ENCODE data around the gene PRPF19.
"Not testable (repeated sequence)": the region's sequence is repeated elsewhere in the genome, so short reads cannot be mapped to it uniquely, and the experiment has no call there.

PRPF19 gene

DNA sequence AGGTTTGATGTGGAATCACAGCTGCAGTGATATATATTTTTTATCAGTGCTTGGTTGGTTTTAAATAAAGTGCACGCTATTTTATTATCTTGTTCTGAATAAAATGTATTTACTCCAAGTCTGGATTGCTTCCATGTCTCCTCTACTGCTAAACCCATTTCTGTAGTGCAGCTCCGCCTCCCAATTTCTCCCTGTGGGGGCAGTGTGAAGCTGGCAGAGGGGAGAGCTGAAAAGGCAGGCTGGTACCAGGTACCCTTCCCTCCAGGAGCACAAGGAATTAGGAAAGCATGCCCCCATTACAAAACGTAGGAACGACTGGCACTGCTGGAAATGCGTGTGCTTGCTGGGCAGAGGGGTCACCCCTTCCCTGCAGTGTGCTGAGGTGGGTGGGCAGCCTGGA lies 16.9 kb upstream of the PRPF19 start:
- DNase-seq: no peak

DNA sequence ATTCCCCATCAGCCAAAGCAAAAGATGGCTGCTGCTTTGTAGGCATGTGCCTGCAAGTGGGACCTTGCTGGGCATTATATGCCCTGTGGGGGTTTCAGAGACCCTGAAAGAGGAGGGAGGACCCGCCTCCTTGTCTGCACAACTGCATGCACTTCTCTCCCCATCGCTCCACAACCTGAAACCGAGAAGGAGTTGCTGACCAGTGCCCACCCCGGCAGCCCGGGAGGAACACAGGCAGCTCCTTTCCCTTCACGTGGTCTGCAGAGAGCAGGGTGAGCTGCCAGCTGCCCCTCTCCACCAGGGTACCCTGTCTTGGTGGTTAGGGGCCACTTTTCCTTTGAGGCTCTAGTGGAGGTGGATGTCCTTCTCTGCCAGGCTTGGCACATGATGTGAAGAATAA lies 16.5 kb upstream of the PRPF19 start:
- DNase-seq: no peak

DNA sequence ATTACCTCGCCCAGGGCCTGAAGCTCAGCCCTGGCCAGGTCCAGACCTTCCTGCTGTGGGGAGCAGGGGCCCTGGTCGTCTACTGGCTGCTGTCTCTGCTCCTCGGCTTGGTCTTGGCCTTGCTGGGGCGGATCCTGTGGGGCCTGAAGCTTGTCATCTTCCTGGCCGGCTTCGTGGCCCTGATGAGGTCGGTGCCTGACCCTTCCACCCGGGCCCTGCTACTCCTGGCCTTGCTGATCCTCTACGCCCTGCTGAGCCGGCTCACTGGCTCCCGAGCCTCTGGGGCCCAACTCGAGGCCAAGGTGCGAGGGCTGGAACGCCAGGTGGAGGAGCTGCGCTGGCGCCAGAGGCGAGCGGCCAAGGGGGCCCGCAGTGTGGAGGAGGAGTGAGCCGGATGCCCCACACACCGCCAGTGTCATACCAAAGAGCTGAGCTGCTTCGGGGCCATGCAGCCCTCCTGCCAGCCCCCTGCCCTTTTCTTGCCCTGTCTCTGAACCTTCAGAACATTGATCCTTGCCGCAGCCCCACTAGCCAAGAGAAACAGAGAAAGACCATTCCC lies 15.5 kb upstream of the PRPF19 start:
- DNase-seq: no peak

DNA sequence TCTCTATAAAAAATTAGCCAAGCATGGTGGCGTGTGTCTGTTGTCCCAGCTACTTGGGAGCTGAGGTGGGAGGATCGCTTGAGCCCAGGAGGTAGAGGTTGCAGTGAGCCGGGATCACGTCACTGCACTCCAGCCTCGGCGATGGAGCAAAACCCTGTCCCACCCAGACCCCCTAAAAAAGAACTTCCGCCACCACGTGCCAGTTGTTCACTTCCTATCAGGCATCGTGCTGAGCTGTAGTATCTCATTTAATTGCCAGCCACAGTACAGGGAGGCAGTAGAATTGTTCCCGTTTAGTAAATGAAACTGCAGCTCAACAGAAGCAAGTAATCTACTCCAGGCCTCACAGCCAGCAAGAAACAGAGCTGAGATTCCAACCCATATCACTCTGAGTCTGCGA lies 14.9 kb upstream of the PRPF19 start:
- DNase-seq: no peak

DNA sequence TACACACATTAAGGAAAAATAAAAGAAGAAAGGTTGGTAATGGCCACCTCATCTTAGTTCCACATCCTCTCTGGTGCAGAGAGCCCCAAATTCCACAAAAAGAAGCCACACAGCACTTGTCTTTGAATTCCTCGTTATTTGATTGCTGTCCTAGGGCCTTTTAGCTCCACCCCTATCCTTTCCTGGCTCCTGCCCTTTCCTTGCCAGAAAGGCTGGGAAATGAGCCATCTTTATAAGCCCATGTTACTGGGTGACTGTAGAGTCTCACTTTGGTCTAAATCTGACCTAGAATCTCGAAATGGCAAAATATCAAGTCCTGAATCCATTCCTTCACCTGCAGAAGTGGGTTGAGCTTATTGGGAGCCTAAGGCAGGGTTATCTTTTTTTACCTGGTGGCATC lies 13.6 kb upstream of the PRPF19 start:
- DNase-seq: no peak

DNA sequence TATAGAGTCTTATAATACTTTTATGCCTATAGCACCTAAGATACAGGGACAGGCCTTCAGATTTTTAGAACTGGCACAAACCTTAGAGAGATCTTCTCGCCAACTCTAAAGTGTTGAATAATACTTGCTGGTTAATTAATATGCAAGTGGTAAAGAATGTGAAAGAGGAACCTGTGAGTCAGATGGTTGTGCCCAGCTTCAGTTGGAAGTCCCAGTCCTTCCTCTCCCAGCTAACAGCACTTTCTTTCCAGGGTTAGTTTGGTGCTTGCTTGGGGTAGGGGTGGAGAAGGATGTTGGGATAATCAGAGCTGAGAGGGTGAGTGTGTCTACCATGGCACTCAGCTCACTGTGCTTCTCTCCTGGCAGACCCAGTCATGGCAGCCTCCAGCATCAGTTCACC lies 12.9 kb upstream of the PRPF19 start:
- DNase-seq: no peak

DNA sequence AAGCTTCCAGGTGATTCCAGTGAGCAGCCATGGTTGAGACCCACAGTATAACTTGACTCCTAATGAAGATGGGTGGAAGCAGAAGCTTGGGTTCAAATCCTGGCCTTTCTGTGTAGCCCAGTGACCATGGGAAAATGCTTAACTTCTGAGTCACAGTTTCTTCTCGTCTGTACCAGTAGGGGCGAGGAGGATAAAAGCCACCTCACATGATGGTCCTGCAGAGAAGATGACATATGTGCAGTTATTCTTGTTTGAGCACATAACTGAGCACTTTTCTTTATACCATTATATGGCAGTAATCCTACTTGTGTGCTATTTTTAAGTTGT lies 12.5 kb upstream of the PRPF19 start:
- DNase-seq: peak; percentile 49

DNA sequence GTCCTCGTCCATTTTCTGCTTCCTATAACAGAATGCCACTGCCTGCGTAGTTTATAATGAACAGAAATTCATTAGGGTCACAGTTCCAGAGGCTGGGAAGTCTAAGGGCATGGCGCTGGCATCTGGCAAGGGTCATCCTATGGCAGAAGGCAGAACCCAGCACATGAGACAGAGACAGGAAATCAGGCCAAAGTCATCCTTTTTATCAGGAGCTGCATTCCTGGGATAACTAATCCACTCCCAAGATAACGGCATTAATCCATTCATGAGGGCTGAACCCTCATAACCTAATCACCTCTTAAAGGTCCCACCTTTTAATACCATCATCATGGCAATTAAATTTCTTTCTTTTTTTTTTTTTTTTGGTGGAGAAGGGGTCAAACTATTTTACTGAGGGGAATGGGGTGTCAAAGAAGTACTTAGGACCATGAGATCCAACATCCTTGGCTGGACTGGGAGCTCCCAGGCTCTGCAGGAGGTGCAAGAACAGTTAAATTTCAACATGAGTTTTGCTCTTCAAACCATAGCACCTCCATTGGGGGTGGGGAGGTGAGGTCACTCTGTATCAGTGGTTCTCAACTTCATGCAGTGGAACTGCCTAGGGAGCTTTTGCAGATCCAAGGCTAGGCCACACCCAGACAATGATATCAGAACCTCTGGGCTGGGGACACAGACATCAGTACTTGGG lies 12.0 kb upstream of the PRPF19 start:
- DNase-seq: no peak

DNA sequence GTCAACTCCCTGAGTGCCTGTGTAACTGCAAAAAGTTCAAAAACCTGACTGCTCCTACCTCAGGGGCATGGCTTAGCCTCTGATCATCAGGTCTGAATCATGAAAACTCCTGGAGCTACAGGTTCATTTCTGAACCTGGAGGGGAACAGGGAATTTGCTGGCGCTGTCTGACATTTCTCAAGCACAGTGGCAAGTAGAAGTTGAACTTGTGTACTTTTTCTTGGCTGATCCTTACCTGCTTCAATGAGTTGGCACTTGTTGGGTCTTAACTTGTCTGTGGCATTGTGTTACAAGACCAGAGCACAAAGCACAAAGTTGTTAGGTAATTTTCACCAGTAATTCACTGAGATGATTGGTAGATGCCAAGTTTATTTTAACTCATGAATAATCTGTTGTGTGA lies 10.9 kb upstream of the PRPF19 start:
- no peak for DNase-seq

DNA sequence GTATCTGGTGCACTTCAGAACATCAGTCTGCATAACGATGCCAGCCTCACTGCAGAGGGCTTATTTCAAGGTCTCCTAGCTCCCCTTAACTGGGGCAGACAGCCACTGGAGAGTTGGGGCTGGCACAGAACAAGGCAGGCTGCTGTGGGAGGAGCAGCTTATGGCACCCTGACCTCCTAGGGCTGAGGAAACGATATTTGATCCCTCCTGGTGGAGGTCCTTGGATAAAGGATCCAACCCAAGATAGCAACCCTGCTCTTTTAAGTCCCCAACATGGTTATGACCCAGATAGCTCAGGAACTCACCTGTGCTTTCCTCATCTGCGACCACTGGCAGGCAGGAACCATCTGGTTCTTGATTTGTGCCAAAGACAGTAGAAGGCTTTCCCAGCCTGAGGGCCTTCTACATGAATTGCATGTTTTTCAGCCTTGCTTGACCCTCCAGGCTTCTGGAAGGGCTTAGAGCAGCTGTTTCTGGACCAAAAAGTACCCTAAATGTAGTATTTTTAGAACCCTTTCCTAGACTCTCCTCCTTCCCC lies 10.4 kb upstream of the PRPF19 start:
- DNase-seq: no peak

DNA sequence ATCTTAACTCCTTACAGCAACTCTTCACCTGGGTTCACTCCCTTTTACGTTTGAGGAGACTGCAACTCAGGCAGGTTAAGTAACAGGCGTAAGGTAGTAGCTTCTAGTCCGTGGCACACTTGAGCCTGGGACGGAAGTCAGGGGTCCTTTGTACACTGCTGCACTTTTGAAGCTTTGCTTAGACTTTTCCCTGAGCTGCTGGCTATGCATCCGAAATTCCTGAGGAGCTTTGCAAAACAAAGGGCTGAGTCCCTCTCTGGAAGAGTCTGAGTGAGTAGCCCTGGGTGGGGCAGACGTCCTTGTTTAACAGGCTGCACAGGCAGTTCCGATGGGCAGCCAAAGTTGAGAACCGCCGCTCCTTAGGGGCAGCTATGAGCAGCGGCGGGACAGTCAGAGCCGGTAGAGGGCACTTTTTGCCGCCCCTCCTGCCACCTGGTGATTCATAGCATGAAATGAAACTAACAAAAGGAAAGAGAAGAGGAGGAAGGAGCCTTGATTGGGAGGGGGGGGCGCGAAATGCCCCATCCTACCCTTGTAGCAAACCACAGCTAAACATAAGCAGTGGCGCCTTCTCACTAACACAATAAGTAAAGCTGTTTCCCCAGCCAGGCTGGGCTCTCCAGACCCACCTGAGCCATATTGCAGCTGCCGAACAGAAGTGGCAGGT lies 9.0 kb upstream of the PRPF19 start:
- DNase-seq: peak; percentile 64

DNA sequence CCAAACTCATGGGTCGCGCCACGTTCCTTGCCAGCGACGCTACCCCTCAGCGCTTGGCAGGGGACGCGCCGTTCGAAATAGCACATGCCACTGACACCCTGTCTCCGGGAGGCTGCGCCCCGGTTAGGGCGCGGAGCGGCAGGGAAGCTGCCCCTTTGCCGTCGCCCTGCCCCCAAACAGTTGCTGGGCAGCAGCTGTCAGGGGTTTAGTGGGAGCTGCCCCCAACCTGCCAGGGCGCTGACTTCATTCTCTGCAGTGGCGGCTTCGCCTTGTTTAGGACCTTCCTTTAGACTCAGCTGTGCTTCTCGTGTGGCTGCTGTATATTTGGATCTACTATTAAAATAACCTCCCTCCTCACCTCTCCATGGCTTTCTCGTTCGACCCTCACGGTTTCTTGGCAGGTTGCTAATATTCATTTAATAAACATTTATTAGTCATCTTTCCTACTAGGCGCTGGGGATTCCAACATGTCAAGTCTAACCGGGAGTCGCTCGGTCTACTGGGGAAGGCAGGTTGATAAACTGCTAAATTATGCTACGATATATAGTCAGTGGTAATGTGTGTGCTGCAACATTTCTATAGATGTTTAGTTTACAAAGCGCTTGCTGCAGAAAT lies 8.4 kb upstream of the PRPF19 start:
- no peak for DNase-seq

DNA sequence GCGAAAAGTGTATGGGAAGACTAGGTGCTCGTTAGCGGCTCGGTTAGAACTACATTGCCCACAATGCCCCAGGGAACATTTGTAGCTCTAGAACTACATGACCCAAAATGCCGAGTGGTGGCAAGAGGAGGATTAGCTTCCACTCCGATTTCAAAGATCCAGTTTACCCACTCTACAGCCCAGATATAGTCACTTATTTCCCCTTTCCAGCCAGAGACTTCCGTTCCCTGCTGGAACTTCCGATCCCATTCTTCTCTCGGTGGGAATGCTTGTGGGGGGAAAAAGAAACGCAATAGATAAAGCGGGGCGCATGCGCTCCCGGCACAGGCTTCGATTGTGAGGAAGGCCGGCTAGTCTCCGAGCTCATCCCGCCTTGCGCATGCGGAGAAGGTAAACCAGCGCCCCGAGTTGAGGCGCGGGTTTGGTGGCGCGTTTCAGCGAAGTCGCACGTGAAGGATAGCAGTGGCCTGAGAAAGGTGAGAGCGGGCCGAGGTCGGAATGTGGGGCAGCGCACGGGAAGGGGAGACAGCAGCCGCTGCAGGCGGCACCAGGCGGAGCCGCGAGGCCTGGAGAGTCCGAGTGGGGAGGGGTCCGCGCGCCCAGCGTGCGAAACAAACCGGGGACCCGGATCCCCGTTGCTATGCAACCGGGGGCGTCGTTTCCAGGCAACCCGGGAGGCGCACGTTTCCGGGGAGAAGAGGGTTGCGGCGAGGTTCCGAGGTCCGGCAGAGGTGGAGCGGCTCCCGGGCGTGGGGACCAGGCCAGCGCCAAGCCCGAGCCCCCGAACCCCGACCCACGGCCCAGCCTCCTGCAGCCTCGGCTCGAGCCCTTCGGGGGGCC lies 7.6 kb upstream of the PRPF19 start, which contains the start of gene TMEM109:
Gene TMEM109, plus strand, starts transcription at position 366 of the 840 bp plus-strand sequence. CDS start 5,536 bp downstream, outside the sequence.
- peak; percentile 90 for DNase-seq

DNA sequence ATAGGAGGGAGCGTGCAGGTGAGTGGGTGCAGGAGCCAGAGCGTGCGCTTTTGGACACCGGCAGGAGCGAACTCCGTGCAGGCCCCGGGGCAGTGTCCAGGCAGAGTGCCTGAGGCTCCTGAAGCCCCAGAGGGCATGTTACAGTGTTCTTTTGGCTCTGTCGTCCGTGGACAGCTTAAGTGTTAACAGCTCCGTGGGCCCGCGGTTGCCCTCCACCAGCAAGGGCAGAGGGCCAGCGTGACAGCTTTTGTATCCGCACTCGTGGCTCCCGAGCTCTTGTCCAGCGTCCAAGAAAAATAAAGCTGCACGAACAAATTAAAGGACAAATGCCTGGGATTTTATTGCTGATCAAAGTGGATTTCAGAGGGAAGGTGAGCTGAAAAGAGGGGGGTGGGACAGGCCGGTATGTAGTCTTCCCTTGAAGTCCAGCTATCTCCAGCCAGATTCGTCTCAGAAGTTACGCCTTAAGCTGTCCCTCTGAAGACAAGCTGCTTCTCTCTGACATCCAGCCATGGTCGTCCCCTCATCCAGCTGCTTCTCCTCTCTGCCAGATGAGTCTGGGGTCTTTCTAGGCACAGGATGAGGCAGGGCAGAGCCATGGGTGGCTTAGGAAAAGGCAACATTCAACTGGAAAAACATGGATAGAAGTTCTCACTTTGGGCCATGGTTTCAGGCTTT lies 6.6 kb upstream of the PRPF19 start:
- no peak for DNase-seq

DNA sequence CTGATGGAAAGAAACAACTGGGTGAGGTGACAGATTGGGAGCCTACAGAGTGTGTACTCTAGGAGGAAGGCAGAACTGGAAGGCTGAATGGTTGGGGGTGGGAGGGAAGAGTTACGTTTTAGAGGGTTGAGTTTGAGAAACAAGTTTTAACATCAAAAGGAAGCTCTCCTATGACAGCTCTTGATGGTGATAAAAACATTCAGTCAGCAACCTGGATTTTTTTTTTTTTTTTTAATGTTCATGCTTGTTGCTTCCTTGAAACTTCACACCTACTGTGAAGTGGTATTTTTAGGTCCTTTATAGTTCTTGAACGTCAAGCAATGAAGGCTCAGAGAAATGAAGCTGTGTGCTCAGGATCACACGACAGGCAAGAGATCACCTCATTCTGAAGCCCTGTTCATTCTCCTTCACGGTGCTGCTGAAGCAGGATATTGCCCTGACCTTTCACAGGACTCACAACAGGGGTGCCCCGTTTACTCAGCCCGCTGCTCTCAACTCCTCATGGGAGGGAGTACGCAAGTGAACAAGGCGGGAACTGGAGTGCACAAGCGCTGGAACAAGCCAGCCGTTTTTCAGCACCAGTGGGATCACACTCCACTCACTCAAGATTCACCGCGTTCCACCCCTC lies 6.0 kb upstream of the PRPF19 start:
- DNase-seq: no peak

DNA sequence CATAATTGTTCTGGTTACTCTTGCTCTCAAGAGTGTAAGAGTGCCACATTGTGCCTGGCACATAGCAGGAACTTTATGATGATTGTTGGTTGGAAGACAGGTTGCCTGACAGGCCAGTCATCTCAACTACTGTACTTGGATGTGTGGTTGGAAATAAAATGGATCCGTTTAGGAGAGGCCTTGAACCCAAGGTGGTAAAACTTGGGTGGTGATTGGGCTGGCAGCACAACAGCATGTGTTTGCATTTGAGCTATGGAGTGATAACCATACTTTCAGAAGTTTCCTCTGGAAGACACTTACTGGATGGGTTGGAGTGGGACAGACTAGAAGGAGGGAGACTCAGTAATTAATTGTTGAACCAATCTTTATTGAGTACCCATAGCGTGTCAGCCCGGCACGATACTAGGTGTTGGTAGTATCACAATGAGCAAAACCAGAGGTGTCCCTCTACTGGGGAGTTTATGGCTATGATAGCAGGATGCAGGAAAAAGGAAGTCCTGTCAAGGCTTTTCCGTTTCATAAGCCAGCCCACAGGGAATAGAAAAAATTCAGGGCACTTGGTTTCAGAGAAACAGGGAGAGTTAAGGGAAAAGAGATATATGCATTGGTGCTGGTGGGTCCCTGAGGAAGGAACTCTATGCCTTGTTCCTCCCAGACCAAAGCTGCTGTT lies 4.5 kb upstream of the PRPF19 start:
- no peak for DNase-seq

DNA sequence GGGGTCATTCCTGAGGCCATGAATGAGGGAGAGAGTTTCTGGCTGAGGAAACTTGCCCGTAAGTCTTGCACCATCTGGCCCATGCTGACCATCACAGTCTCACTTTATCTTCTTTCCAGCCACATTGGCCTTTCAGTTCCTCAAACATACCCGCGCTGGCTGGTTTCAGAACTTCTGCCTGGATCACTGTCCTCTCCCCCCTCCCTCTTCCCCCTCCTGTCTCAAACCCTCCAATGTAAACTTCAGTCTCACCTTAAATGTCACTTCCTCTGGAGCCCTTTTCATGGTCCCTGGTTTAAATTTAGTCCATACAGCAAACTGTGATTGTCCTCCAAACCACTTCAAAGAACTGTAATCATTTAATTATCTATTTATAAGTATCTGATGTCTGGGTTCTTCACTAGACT lies 3.9 kb upstream of the PRPF19 start:
- no peak for DNase-seq

DNA sequence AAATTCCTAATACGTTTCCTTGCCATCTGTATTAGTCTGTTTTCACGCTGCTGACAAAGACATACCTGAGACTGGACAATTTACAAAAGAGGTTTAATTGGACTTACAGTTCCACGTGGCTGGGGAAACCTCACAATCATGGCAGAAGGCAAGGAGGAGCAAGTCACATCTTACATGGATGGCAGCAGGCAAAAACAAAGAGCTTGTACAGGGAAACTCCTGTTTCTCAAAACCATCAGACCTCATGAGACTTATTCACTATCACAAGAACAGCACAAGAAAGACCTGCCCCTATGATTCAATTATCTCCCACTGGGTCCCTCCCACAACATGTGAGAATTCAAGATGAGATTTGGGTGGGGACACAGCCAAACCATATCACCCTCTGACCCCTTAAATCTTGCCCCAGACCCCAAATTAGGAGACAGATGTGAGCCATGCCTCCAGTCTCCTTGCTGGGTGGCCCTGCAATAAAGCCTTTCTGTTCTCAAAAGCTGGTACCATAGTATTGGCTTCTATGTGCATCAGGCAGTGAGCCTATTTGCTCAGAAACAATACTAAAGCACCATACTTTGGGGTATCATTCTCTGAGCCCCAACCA lies 3.4 kb upstream of the PRPF19 start:
- not testable (repeated sequence) for DNase-seq

DNA sequence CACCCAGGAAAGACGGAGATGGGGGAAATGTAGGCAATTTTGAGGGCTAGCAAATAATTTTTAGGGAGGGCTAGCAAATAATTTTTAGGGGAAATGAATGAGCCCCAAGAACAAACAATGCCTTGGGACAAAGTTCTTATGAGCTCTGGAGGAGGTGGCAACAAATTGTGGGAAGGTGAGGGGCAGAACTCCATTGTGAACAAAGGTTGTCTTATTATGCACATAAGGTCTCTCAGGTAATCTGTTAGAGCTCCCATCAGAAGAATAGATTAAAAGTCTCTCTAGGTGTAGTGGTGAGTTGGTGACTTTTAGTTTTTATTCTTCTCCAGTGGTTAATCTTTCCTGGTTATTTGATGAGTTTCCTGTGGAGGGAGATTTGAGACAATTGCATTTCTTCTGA lies 2.4 kb upstream of the PRPF19 start:
- no peak for DNase-seq

DNA sequence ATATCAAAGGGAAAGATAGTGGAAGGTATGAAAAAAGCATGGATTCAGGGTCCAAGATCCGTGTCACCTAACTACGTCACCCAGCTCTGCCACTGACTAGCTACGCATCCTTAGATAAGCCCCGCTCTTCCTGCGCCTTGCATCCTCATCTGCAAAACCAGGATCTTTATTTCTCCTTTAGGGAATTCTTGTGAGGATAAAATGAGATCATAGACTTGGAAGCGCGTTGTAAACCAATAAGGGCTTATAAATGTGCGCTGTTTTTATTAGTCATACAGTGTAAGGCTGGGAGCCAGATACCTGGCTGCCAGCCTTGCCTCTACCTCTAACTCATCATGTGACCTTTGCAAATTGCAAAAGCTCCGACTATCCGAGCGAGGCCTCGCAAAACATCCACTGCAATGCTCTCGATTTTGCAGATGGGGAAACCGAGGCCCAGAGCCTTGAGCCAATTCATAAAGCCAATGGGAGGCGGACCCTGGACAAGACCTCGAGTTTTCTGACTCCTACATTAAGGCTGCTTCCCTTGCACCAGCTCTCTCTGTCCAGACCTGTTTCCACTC lies 753 bp downstream of the PRPF19 start:
- no peak for DNase-seq

All from fibroblast of skin of scalp (primary cell).